ENCODE data around the gene TNRC6C. TPM values are rescaled to one million over a fixed set of nuclear protein-coding genes. Genes with fewer than 3 reads are reported as not detected.
A peak's percentile ranks its signal among the peaks of the same experiment; 100 is the strongest.

TNRC6C gene
- total RNA-seq, 1 donor = 6.2 TPM

- Histone ChIP-seq H4K20me1 (ENCODE audit: insufficient read depth, low read length) (no peaks in the 10 kb centered on the region), H3K4me2 (ENCODE audit: insufficient read depth, low read length) (no peak overlapping the region), H3K4me1 (ENCODE audit: insufficient read depth, low read length) (no peaks in the 10 kb centered on the region), H3K27ac (ENCODE audit: low read depth, low read length) (no peak overlapping the region), H3K79me2 (ENCODE audit: insufficient read depth, low read length) (no peaks in the 10 kb centered on the region), H3K4me3 (ENCODE audit: insufficient read depth, low read length) (no peak overlapping the region), H3K27me3 (ENCODE audit: insufficient read depth, low read length) (peaks cover 20% of the 10 kb centered on the region), H3K9me3 (ENCODE audit: low read depth, low read length) (no peaks in the 10 kb centered on the region), H2AFZ (ENCODE audit: low read length) (no peak overlapping the region), H3K36me3 (ENCODE audit: insufficient read depth, low read length) (no peaks in the 10 kb centered on the region)
- DNase-seq (ENCODE audit: insufficient read length, low spot score, missing footprints) = peak; percentile 86
- no peak for TF ChIP-seq CTCF (IDR thresholded peaks at IDR 0.05; ENCODE audit: extremely low read depth, low read depth, low read length)
Observed at GRCh38 chr17:78111727-78112517, 153.4 kb downstream of the TNRC6C start.

- no peak overlapping the region for H3K4me2 ChIP-seq (ENCODE audit: insufficient read depth, low read length)
Observed at GRCh38 chr17:78112518-78113471, 154.3 kb downstream of the TNRC6C start.

GRCh38 chr17:78113804-78114785 lies 155.6 kb downstream of the TNRC6C start:
- H3K27ac ChIP-seq (ENCODE audit: low read depth, low read length) = no peak overlapping the region
- H2AFZ ChIP-seq (ENCODE audit: low read length) = no peak overlapping the region
- peak; percentile 88 for DNase-seq (ENCODE audit: insufficient read length, low spot score, missing footprints)
- no peak overlapping the region for H3K4me3 ChIP-seq (ENCODE audit: insufficient read depth, low read length)
- H3K27me3 ChIP-seq (ENCODE audit: insufficient read depth, low read length) = peaks cover 20% of the 10 kb centered on the region
- no peaks in the 10 kb centered on the region for H3K79me2 ChIP-seq (ENCODE audit: insufficient read depth, low read length)
- H3K4me1 ChIP-seq (ENCODE audit: insufficient read depth, low read length) = no peaks in the 10 kb centered on the region
- no peak overlapping the region for H3K4me2 ChIP-seq (ENCODE audit: insufficient read depth, low read length)
- no peak for TF ChIP-seq CTCF (IDR thresholded peaks at IDR 0.05; ENCODE audit: extremely low read depth, low read depth, low read length)
- H3K36me3 ChIP-seq (ENCODE audit: insufficient read depth, low read length) = no peaks in the 10 kb centered on the region
- no peaks in the 10 kb centered on the region for H4K20me1 ChIP-seq (ENCODE audit: insufficient read depth, low read length)
- no peaks in the 10 kb centered on the region for H3K9me3 ChIP-seq (ENCODE audit: low read depth, low read length)

More at GRCh38 chr17:78112518-78113471, 154.3 kb downstream of the TNRC6C start:
- Histone ChIP-seq H3K9me3 (ENCODE audit: low read depth, low read length) (no peaks in the 10 kb centered on the region), H3K79me2 (ENCODE audit: insufficient read depth, low read length) (no peaks in the 10 kb centered on the region), H3K27ac (ENCODE audit: low read depth, low read length) (no peak overlapping the region), H3K4me1 (ENCODE audit: insufficient read depth, low read length) (no peaks in the 10 kb centered on the region), H3K4me3 (ENCODE audit: insufficient read depth, low read length) (no peak overlapping the region), H3K36me3 (ENCODE audit: insufficient read depth, low read length) (no peaks in the 10 kb centered on the region), H4K20me1 (ENCODE audit: insufficient read depth, low read length) (no peaks in the 10 kb centered on the region), H2AFZ (ENCODE audit: low read length) (no peak overlapping the region), H3K27me3 (ENCODE audit: insufficient read depth, low read length) (peaks cover 20% of the 10 kb centered on the region)
- DNase-seq (ENCODE audit: insufficient read length, low spot score, missing footprints) = peak; percentile 99
- TF ChIP-seq CTCF (IDR thresholded peaks at IDR 0.05; ENCODE audit: extremely low read depth, low read depth, low read length) = peak; percentile 91

Data from osteoblast (primary cell).